MCF 10A (cell line): ENCODE measurements around the gene ARSD. TPM values are rescaled to one million over a fixed set of nuclear protein-coding genes. Genes with fewer than 3 reads are reported as not detected.

Experiments used
- BruUV-seq: library from RNA; stranded (reverse); fragments of 400-500 nt; replicated peaks from 2 replicates; lab custom pipeline; 2021; lab: Mats Ljungman, UMichigan
- CTCF ChIA-PET: fragments of 300-600 bp; sonication (Branson Sonifier 250); formaldehyde crosslinking; extraction: SDS; loops from one replicate; lab custom pipeline; 2021; ENCODE audit warnings: antibody characterized with exemption, inconsistent platforms; lab: Yijun Ruan, JAX
- POLR2A ChIA-PET: fragments of 300-600, 350-650 bp; sonication (Branson Sonifier 250); formaldehyde crosslinking; extraction: SDS; loops from one replicate; lab custom pipeline; 2020; ENCODE audit warnings: antibody characterized with exemption, inconsistent platforms; lab: Yijun Ruan, JAX
- DNase-seq: peaks from one replicate; pipeline ENCODE4 v3.0.0-alpha.2; 2018; ENCODE audit not compliant: unreplicated experiment
- H3K27ac Mint-ChIP-seq: one replicate; pipeline ENCODE4 v1.8.0; 2022; ENCODE audit warnings: mild to moderate bottlenecking, low read depth, mixed read lengths; ENCODE audit not compliant: unreplicated experiment
- H3K27me3 Mint-ChIP-seq: one replicate; pipeline ENCODE4 v1.8.0; 2022; ENCODE audit warnings: mixed read lengths; ENCODE audit not compliant: insufficient read depth, unreplicated experiment
- H3K36me3 Mint-ChIP-seq: one replicate; pipeline ENCODE4 v1.8.0; 2022; ENCODE audit warnings: mild to moderate bottlenecking, moderate library complexity, mixed read lengths; ENCODE audit not compliant: insufficient read depth, unreplicated experiment
- H3K4me1 Mint-ChIP-seq: one replicate; pipeline ENCODE4 v1.8.0; 2022; ENCODE audit warnings: mixed read lengths; ENCODE audit not compliant: insufficient read depth, unreplicated experiment
- H3K4me3 Mint-ChIP-seq: one replicate; pipeline ENCODE4 v1.8.0; 2022; ENCODE audit warnings: mild to moderate bottlenecking, moderate library complexity, mixed read lengths; ENCODE audit not compliant: unreplicated experiment
- H3K9me3 Mint-ChIP-seq: one replicate; pipeline ENCODE4 v1.8.0; 2022; ENCODE audit warnings: mixed read lengths; ENCODE audit not compliant: unreplicated experiment
- CTCF ChIP-seq: fragments of 200-600 bp; IDR thresholded peaks from one replicate; pipeline ENCODE4 v1.8.0; 2022; ENCODE audit warnings: antibody characterized with exemption, mild to moderate bottlenecking; ENCODE audit not compliant: unreplicated experiment
- intact Hi-C: fragments of 100-400 bp; cut with micrococcal nuclease; formaldehyde crosslinking; loops from 2 replicates; pipeline ENCODE4 v1.14.1; 2022
- total RNA-seq: library from RNA; stranded (reverse); gene quantifications from 2 replicates; pipeline ENCODE4 v1.2.3, GENCODE V29; 2022

Gene ARSD
- total RNA-seq, 1 experiment from 2014 or later = 21.5 TPM

- ChIA-PET POLR2A (no interaction called here), CTCF (no interaction called here)
- Mint-ChIP-seq H3K27me3 (peaks cover 10% of the 10 kb centered on the region), H3K4me1 (peaks cover 3% of the 10 kb centered on the region), H3K4me3 (no peak overlapping the region), H3K36me3 (no peaks in the 10 kb centered on the region), H3K27ac (no peak overlapping the region), H3K9me3 (no peaks in the 10 kb centered on the region)
- no peak for TF ChIP-seq CTCF
- DNase-seq = no peak
- intact Hi-C loops = no loop called here
- no TSS peak for BruUV-seq
Observed at GRCh38 chrX:2969021-2969420, 39.9 kb upstream of the ARSD start.

- no peak overlapping the region for H3K27ac Mint-ChIP-seq
- H3K4me1 Mint-ChIP-seq = peaks cover 5% of the 10 kb centered on the region
- H3K27me3 Mint-ChIP-seq = peaks cover 10% of the 10 kb centered on the region
- no peak for TF ChIP-seq CTCF
- POLR2A ChIA-PET = no interaction called here
- CTCF ChIA-PET = interaction anchor here (0.6 to 0.7 kb wide), 2 partner anchors 103 to 350 kb away, joined by 3 to 6 read pairs; no protein-coding TSS in a partner anchor
- H3K4me3 Mint-ChIP-seq = peak overlapping the region; percentile 59
- H3K36me3 Mint-ChIP-seq = no peaks in the 10 kb centered on the region
- BruUV-seq = no TSS peak
- H3K9me3 Mint-ChIP-seq = no peaks in the 10 kb centered on the region
- peak; percentile 32 for DNase-seq
- intact Hi-C loops = no loop called here
Observed at GRCh38 chrX:2967998-2968909, 39.1 kb upstream of the ARSD start.

- CTCF ChIA-PET = no interaction called here
- POLR2A ChIA-PET = no interaction called here
- Mint-ChIP-seq H3K27me3 (peaks cover 10% of the 10 kb centered on the region), H3K27ac (no peak overlapping the region), H3K36me3 (no peaks in the 10 kb centered on the region), H3K4me3 (peak overlapping the region; percentile 59), H3K4me1 (peaks cover 5% of the 10 kb centered on the region), H3K9me3 (no peaks in the 10 kb centered on the region)
- DNase-seq = no peak
- TF ChIP-seq CTCF = no peak
- intact Hi-C loops = no loop called here
- no TSS peak for BruUV-seq
Observed at GRCh38 chrX:2967584-2967983, 38.4 kb upstream of the ARSD start.

- CTCF ChIA-PET = no interaction called here
- no peak for TF ChIP-seq CTCF
Observed at GRCh38 chrX:2967012-2967411, 37.9 kb upstream of the ARSD start.

More at GRCh38 chrX:2967012-2967411, 37.9 kb upstream of the ARSD start:
- H3K4me3 Mint-ChIP-seq = no peak overlapping the region
- intact Hi-C loops = no loop called here
- H3K36me3 Mint-ChIP-seq = no peaks in the 10 kb centered on the region
- peaks cover 10% of the 10 kb centered on the region for H3K27me3 Mint-ChIP-seq
- peaks cover 5% of the 10 kb centered on the region for H3K4me1 Mint-ChIP-seq
- DNase-seq = no peak
- H3K9me3 Mint-ChIP-seq = no peaks in the 10 kb centered on the region
- H3K27ac Mint-ChIP-seq = no peak overlapping the region
- no TSS peak for BruUV-seq
- POLR2A ChIA-PET = no interaction called here
